ENCODE data around the gene SLC27A3. TPM values are rescaled to one million over a fixed set of nuclear protein-coding genes. Genes with fewer than 3 reads are reported as not detected.

Gene SLC27A3
- total RNA-seq, 6 experiments from 2014 or later: 5.0 to 7.0 (median 6.1) TPM

DNA sequence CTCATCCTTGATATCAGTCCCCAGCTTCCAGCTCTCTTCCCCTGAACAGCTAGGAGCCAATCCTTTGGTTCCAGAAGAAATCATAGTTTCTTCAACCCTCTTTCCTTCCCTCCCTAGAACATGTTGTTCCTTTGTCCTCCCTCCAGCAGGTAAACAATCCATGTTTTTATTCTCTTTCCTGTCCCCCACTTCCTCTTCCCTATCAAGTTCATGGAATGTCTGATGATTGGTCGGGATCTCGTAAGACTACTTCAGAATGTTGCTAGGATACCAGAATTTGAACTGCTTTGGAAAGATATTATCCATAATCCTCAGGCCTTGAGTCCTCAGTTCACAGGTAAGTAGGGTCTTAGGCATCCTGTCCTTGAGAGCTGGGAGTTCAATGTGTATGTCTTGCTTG is 23.1 kb upstream of the SLC27A3 start:
- no peak for TF ChIP-seq CTCF (IDR thresholded peaks at IDR 0.05)
- H3K4me3 Mint-ChIP-seq: no peak overlapping the region
- H3K27ac Mint-ChIP-seq: peak overlapping the region; percentile 38; the same call in 1 of the 2 replicates
- H3K4me1 Mint-ChIP-seq (ENCODE audit: low read depth): peaks cover 43% of the 10 kb centered on the region
- no peaks in the 10 kb centered on the region; the same call in 1 of the 2 replicates for H3K27me3 Mint-ChIP-seq (ENCODE audit: insufficient read depth)
- no peaks in the 10 kb centered on the region for H3K9me3 Mint-ChIP-seq
- H3K36me3 Mint-ChIP-seq (ENCODE audit: low read depth): peaks cover 21% of the 10 kb centered on the region
- no peak for DNase-seq

DNA sequence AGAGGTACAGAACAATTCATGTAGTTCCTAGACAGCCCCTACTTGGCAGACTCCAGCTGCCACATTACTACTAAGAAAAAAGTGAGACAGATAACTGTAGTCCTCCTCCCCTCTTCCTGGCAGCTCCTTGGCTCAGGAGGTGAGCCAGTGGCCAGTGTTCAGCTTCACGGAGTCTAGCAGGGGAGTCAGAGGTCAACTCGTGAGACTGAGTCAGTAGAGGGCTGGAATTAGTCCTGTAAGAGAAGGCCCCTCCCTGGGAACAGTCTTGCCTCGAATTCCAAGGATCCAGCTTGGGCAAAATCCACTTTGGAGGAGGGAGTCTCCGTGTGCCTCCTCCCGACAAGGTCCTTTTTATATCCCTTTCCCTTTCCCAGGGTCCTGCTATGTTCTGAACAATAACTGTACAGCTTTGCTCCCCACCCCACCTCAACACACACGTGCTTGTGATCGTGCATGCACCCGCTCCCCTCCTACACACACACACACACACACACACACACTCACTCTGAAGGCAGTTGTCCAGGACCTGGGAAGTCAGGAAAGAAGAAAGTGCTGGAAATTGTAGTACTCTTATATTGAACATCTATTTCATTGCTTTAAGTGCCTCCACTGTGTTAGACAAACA is 22.5 kb upstream of the SLC27A3 start:
- H3K27ac Mint-ChIP-seq: peak overlapping the region; percentile 38
- TF ChIP-seq CTCF (IDR thresholded peaks at IDR 0.05): no peak
- peak; percentile 52 for DNase-seq
- H3K36me3 Mint-ChIP-seq (ENCODE audit: low read depth): peaks cover 21% of the 10 kb centered on the region
- no peaks in the 10 kb centered on the region; the same call in 1 of the 2 replicates for H3K27me3 Mint-ChIP-seq (ENCODE audit: insufficient read depth)
- H3K4me3 Mint-ChIP-seq: no peak overlapping the region
- peaks cover 43% of the 10 kb centered on the region for H3K4me1 Mint-ChIP-seq (ENCODE audit: low read depth)
- no peaks in the 10 kb centered on the region for H3K9me3 Mint-ChIP-seq

GRCh38 chr1:153754266-153754665 is 20.9 kb upstream of the SLC27A3 start:
- no peak for DNase-seq
- H3K4me3 Mint-ChIP-seq: no peak overlapping the region
- no peaks in the 10 kb centered on the region; the same call in 1 of the 2 replicates for H3K27me3 Mint-ChIP-seq (ENCODE audit: insufficient read depth)
- H3K36me3 Mint-ChIP-seq (ENCODE audit: low read depth): peaks cover 16% of the 10 kb centered on the region
- no peaks in the 10 kb centered on the region for H3K9me3 Mint-ChIP-seq
- H3K4me1 Mint-ChIP-seq (ENCODE audit: low read depth): peaks cover 33% of the 10 kb centered on the region
- TF ChIP-seq CTCF (IDR thresholded peaks at IDR 0.05): no peak
- no peak overlapping the region for H3K27ac Mint-ChIP-seq

GRCh38 chr1:153760440-153760839 is 14.8 kb upstream of the SLC27A3 start:
- Mint-ChIP-seq H3K27me3 (ENCODE audit: insufficient read depth) (peaks cover 2% of the 10 kb centered on the region), H3K4me3 (no peak overlapping the region), H3K9me3 (no peaks in the 10 kb centered on the region), H3K36me3 (ENCODE audit: low read depth) (peaks cover 28% of the 10 kb centered on the region), H3K4me1 (ENCODE audit: low read depth) (peaks cover 11% of the 10 kb centered on the region), H3K27ac (peak overlapping the region; percentile 17; the same call in 1 of the 2 replicates)
- TF ChIP-seq CTCF (IDR thresholded peaks at IDR 0.05): no peak
- peak; percentile 39 for DNase-seq

DNA sequence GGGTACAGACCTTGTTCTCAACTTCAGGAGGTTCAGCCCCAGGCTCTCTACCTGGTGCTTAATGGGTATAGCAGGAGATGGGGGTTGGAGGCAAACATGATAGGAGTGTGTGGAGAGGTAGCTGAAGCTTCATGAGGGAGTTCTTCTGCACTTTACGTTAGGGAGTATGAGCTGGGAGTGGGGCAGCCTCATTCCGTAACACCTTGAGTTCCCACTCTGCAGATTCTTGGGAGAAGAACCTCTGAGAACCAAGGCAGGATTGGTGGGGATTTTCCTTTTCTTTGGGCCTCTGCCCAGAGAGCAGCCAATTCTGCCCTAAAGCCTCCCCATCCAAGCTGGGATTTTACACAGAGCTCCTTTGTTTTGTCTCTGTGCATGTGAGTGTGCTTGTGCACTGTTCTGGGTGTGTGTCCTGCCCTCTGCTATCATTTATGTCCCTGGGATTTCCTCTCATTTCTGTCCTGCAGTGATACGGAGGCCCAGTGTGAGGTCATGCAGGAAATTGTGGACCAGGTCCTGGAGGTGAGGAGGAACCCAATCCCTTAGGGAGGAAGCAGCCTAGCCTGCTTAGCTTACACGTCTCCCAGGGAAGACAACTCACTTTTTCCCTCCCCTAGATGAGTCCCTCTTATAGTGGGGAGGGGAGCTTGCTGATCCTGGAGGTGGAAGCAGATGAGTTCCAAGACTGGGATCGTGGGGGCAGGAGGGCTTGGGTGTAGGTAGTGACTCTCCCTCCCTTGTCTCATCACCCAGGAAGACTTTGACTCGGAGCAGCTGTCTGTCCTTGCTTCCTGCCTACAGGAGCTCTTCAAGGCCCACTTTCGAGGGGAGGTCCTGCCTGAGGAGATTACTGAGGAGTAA is 11.6 kb upstream of the SLC27A3 start:
- H3K36me3 Mint-ChIP-seq (ENCODE audit: low read depth): peaks cover 28% of the 10 kb centered on the region

More for the DNA sequence above, 11.6 kb upstream of the SLC27A3 start:
- peaks cover 11% of the 10 kb centered on the region for H3K4me1 Mint-ChIP-seq (ENCODE audit: low read depth)
- no peak for DNase-seq
- H3K9me3 Mint-ChIP-seq: no peaks in the 10 kb centered on the region
- no peak overlapping the region for H3K27ac Mint-ChIP-seq
- peaks cover 2% of the 10 kb centered on the region; the same call in 1 of the 2 replicates for H3K27me3 Mint-ChIP-seq (ENCODE audit: insufficient read depth)
- TF ChIP-seq CTCF (IDR thresholded peaks at IDR 0.05): no peak
- no peak overlapping the region for H3K4me3 Mint-ChIP-seq

Data from HFFc6 (cell line).